Hematopoietic multipotent progenitor cell treated with erythropoietin and hydrocortisone succinate and interleukin-3 and kit ligand, for 15 days (in vitro differentiated cells): Measurements from ENCODE around the gene HMGB4.

Experiments used
- DNase-seq: peaks from one replicate; pipeline ENCODE4 v3.0.0-alpha.2; 2015; ENCODE audit warnings: low spot score

Gene HMGB4, protein sequence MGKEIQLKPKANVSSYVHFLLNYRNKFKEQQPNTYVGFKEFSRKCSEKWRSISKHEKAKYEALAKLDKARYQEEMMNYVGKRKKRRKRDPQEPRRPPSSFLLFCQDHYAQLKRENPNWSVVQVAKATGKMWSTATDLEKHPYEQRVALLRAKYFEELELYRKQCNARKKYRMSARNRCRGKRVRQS

DNA sequence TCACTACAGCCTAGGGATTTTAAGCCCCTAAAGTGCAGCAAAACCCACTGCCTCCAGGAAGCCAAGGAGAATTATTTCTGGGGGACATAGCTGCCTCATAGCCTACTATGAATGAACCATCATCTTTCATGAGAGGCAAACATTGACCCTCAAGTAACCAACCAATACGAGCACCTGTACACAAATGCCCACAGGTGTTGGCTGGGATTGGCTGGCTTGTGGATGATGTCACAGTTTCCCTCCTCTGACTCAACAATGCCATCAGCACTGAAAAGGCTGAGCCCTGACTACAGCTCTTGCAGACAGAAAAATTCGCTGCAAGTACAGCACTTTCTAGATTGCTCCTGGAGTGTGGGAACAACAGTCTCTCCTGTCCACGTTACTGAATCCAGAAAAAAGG, at the start of gene HMGB4:
TSS of gene HMGB4 (plus strand) at position 301 of the 400 bp plus-strand sequence. CDS start 113 bp downstream, outside the sequence.
- DNase-seq: no peak

DNA sequence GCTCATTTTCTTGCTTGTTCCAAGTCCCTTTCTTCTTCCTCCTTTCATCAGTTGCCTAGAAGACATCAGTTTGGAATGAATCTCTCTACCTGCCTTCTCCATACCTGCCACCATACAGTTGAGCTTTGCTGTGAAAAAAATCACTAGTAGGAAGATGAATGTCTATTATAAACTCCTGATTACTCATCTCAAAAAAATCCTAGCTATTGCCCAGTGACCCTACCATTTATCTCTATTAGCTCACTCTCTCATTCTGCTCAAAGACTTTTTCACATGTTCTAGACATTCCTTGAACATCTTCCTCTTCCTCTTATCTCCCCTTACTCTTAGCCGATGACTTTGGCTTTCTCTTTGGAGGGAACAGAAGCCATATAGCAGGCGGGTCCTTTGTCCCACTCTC, 49.7 kb upstream of the HMGB4 start:
- DNase-seq: no peak

DNA sequence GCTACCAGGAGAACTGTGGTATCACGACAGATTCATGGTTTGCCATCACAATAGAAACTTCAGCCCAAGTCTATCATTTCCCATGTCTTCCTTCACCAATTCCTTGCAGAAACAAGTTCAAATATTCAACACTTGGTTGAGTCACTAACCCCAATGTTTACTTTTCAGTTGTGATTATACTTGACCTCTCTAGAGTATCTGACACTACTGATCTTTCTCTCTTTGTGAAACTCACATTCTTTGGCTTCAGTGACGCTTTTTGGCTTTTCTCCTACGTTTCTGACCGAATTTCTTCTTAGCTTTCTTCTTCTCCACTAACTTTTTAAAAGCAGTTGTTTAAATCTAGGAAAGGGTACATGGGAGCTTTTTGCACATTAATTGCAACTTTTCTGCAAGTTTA, 48.8 kb upstream of the HMGB4 start:
- DNase-seq: no peak

GRCh38 chr1:33818071-33818470, 45.8 kb upstream of the HMGB4 start:
- DNase-seq: no peak

DNA sequence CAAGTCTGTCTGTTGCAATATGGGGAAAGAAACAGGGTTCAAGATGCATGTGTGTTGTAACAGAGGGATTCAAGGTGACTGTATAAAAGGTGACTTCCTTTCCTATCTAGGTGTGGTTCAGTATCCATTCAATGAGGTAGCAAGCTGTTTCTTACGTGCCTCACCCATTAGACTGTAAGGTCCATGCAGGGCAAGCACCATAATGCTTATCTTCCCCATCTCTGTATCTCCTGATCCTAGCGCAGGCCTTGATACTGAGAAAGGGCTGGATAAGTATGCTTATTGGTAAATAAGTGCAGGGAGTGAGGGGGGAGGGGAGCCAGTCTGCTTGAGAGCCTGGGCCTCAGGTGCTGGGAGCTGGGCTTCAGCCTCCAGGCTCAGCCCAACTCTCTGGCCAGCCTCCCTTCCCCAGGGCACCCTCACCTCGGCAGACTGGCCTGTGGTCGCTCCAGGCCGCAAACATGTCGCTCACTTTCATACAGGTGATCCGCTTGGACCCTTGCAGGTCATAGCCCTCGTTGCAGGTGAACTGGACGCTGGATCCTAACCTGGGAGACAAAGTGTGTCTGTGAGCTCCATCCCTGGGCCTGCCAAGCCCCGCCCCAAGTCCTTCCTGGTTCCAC, 44.5 kb upstream of the HMGB4 start:
- no peak for DNase-seq

DNA sequence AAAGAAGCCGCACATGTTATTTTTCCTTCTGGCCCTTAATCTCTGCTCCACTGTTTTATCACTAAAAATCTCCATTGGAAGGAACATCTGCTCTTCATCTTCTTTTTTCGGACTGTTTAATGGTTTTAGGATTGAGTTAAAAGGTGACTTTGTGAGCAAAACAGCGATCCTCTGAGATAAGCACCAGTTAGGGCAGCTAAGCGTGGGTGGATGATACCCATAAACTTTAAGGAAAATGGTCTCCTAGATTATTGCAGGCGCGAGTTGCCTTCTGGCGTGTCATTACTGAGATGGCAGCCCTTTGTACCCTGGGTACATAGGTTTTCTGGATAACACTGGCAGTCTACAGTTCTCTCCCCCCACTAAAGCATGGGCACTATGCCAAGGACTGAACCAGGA, 44.0 kb upstream of the HMGB4 start:
- DNase-seq: no peak

DNA sequence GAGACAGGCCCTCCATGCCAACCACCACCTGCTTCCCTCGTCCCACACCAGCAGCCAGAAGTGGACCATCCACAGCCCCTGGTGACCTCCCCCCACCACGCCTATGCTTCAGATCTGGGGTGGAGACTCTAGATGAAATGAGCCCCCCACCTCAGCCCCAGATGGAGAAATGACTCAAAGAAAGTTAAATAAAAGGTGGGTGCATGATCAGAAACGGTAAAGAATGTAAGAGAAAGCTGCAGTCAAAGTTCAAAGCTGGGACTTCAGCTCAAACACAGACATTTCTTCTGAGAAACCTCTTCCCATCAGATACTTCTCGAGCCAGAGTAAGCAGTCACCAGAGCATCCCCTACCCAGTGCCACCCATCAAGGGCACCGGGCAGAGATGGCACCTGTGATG, 43.1 kb upstream of the HMGB4 start:
- no peak for DNase-seq

GRCh38 chr1:33821291-33821690, 42.6 kb upstream of the HMGB4 start:
- no peak for DNase-seq

- DNase-seq: no peak
Measured at GRCh38 chr1:33822396-33822795, 41.5 kb upstream of the HMGB4 start.

GRCh38 chr1:33823401-33823800, 40.5 kb upstream of the HMGB4 start:
- DNase-seq: no peak

GRCh38 chr1:33823830-33824229, 40.0 kb upstream of the HMGB4 start:
- DNase-seq: no peak

DNA sequence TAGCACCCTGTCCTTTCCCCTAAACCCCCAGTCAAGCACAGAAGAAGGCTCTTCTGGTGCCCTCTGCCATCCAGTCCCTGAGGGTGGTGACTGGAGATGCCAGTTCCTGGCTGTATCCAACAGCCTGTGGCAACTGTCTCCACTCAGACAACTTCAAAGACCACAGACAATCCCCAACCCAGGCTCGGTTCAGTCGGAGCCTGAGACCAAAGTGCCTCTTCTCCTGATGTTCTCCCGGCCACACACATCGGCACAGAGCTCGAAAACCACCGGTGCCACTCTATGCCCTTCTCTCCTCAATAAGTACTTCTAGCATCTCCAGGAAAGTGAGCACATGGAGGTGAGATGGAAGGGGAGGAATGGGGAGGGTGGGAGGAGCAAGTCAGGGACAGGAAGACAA, 39.6 kb upstream of the HMGB4 start:
- no peak for DNase-seq

DNA sequence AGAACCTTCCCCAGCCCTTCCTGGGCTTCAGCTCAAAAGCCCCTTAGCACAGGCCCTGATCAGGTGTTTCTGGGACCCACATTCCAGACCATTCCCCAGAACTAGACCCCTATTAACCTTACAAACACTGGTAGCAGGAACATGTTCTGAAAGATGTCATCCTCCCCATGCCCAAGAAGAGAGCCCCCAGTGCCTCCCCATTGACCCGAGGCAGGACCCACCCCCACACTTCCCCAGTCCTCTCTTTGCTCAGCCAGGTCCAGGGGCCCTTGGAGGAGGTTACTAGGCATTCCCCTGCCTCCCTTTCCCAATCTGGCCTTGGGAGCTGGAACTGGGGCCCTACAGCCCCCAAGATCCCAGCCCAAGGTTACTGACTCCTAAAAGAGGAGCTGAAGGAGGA, 38.9 kb upstream of the HMGB4 start:
- no peak for DNase-seq

GRCh38 chr1:33825506-33825905, 38.4 kb upstream of the HMGB4 start:
- no peak for DNase-seq

GRCh38 chr1:33826311-33826710, 37.6 kb upstream of the HMGB4 start:
- DNase-seq: no peak

GRCh38 chr1:33826711-33827110, 37.2 kb upstream of the HMGB4 start:
- no peak for DNase-seq

DNA sequence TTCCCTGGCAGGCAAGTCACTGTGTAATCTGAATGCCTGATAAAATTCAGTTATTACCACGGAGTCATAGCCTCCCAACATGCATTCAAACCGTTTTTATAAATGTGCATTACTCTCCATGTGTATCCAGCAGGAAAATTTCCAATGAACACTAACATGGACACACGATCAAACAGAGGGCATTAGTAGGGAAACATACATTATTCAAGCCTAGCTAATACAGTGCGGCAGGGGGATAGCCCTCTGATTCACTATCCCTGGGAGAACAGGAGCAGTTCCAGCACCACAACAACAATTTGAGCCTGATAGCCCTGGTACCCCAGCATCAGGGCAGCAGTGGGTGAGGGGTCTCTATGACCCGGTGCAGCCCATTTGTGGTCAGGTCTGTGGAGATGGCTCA, 35.8 kb upstream of the HMGB4 start:
- DNase-seq: no peak

DNA sequence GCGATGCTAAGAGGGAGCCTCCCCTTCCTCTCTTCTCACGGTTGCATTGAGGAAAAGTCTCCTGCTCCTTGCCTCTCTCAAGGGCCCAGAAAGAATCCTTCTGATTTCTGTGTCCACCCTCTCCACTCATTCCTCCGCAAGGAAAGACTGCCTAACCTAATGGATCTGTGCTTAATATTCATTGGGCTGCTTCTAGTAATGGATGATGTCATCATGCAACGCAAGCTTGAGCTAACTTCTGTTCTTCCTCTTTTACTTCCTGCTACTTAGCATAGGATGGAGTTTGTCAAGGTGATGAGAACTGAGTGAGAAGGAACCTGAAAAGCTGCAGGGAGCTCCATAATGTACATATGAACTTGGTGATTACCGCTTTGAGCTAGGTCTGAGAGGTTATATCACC, 35.2 kb upstream of the HMGB4 start:
- DNase-seq: no peak

- no peak for DNase-seq
Measured at GRCh38 chr1:33836911-33837310, 27.0 kb upstream of the HMGB4 start.

DNA sequence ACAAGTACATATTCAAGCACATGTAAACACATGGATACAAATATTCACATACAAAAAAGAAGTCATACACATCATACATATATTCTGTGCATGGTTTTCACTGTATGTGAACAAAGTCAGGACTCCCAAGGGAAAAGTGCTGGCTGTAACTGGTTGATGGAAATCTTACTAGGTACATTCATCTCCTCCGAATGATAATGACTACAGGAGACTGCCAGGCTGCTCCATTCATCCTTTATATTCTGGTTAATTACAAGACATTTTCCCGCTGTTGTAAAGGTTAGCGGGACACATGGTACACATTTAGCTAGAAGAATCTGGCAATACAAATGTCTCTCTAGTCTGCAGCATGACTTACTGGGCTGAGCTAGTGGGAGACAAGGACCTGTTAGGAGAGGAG, 26.2 kb upstream of the HMGB4 start:
- no peak for DNase-seq

DNA sequence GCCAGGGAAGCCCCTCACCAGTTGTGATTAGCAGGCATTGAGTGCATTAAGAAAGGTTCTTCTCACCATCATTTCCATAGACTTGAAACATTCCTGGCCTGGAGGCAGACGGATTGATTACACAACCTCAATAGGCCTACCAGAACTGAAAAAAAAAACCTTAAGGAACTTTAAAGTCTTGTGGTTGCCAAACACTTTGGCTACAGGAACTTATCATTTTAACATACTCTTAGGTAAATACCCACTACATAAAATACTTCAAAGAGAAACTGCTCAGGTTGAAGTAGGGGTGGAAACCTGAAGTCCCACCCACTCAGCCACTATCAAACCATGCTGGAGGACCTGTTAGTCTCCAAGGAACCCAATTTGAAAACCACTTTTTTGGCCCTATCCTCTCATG, 22.4 kb upstream of the HMGB4 start:
- no peak for DNase-seq

- no peak for DNase-seq
Measured at GRCh38 chr1:33842348-33842747, 21.5 kb upstream of the HMGB4 start.

GRCh38 chr1:33844166-33844565, 19.7 kb upstream of the HMGB4 start:
- DNase-seq: no peak

GRCh38 chr1:33846861-33847260, 17.0 kb upstream of the HMGB4 start:
- DNase-seq: no peak
